NCI-H82 treated with DMSO at 0.1 percent for 48 hours (cell line): ENCODE results near the gene ACSF3.

Source experiments
- DNase-seq: peaks from one replicate; lab custom pipeline; 2025; ENCODE audit not compliant: unreplicated experiment; lab: John Stamatoyannopoulos, UW

Gene ACSF3

DNA sequence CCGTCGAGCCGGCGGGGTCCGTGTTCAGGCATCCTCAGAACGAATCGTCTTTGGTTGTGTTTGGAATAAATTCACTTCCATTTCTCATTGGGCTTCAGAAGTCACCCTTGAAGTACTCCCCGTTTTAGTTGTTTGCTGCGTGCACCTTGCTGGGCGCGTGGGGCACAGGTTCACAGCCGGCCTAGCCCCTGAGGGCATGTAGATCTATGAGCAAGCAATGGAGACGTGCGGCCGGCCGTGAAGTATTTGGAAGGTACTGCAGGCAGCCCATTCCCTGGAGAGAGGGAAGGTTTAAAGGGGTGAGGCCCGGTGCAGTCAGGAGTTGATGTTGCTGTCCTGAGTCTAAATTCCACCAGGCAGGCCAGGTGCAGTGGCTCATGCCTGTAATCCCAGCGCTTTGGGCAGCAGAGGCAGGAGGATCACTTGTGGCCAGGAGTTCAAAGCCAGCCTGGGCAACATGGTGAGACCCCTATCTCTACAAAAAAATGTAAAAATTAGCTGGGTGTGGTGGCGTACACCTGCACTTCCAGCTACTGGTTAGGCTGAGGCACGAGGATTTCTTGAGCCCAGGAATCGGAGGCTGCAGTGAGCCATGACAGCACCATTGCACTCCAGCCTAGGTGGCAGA lies 714 bp downstream of the ACSF3 start:
- no peak for DNase-seq

DNA sequence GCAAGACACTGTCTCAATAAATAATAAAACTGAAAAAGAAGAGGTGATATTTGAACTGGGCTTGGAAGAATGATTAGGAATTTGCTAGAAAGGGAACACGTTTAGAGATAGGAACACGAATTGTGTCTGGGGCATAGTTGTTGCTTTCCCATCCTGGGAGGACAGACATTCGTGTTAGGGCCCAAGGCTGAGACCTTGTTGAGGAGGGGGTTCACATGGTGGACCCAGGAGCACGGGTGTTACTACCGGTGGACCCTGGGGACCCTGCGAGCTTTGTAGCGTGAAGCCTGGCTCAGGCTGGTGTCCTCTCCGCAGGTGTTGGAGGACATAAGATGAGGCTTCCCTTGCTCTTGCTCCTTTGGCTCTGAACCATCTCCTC lies 1.2 kb downstream of the ACSF3 start:
- no peak for DNase-seq

DNA sequence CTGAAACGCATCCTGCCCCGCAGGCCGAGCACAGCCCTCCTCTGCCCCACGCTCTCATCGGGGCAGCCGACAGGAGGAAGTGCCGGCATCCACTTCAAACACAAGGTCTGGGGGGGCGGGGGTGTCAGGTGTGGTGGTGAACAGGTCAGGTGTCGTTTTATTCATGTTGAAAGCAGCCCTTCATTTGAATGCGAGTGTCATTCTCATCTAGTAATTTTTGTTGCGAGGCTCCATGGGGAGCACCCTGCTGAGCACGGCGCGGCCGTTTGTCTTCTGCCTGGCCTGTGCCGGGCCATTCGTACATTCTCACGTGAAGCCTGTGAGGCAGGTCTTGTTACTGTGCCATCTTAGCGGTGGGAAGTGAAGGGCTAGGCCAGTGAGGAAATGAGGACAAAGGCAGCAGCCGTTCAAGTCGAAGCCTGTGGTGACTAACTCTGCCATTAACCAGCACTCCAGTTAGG lies 1.9 kb downstream of the ACSF3 start:
- no peak for DNase-seq

DNA sequence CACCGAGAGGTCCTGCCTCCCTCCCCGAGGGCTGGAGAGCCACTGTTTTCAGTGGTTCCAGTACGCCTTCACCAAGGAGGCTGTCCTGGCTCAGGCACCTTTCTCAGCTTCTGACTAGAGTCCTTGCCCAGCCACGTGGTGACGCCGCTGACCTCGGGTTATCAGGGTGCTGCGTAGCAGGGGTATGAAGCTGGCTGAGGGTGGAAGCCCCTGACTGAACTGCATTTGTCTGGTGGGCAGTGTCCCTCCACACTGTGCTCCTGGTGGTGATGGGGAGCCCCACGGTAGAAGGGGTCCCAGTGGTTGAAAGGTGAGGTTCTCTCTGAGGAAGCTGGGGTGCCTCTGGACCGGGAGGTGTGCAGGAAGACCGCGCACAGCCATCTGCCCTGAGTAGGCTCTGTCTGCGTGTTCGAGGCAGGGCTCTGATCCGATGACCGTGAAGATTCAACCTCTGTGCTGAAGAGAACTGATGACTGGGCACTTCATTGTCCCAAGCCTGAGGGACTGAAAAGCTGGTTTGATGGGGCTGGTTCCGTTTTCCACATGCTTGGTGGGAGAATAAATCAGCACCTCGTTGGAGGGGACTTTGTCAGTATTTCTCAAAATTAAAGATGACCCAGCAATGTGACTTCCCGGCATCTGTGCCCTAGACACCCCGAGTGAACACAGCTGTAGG lies 2.5 kb downstream of the ACSF3 start:
- DNase-seq = no peak

DNA sequence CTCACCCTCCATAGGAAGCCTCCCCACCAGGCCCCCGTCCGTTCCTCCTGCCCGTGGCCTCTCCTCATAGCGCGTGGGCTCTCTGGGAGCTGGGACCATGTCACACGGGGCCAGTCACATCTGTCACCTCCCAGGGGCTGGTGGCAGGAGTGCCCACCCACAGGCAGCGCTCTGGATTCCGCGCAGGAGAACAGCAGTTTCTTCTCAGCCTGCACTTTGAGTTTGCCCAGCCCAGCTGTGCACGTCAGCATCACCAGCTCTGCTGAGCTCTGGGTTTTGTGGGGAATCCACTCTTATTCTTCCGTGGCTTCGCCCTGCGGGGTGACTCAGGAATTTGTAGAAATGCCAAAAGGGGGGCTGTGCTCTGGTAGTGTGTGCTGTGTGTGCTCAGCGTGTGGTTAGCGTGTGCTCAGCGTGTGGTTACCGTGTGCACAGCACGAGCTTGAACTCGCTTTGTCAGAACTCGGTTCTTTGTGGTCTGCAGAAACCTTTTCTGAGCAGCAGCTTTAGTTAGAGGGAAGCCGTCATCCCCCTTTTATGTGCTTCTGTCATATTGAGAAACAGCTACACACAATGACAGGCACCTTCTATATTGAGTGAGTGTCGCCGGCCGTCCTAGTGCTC lies 3.2 kb downstream of the ACSF3 start:
- no peak for DNase-seq

DNA sequence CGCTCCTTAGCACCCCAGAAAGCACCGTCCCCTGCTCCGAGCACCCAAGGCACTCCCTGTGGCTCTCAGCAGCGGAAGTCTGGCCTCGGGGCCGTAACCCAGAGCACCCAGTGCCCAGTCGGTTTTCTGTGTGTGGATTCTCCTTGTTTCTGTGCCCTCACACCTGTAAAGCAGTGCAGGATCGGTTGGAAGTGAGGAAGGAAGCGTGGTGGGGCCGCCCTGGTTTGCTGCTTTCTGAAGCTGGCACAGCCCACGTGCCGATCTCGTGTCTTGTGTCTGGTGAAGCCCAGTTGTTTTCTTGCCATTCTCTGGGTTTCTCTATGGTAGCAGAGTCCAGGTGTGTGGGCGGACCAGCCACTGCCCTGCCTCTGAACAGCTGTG lies 3.7 kb downstream of the ACSF3 start:
- no peak for DNase-seq

DNA sequence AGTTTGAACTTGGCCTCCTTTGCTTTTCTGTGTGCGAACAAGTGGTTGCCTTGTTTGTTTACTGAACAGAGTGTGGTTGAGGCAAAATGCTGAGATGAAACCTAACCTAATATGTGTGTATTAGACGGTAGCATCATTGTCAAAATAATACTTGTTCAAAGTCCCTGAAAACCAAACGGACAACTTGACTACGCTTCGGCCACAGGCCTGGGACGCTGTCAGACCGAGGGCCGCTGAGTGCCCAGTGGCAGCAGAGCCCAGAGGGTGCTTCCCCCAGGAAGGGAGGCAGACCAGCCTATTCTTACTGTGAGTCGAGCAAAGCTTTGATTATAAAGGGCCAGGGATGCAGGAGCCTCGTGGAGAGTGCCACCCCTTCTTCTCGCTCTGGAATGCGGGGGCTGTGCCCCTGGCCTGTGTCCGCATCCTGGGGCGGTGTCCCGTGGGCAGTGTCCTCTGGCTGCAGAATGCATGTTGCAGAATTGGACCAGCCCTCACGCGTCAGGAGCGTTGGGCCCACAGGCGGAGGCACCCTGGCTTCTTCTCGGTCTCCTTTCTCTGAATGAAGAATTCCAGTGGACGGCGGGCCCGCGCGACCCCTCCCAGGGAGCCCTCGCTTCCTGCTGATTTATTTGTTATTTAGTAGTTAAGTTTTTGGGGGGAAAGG lies 5.2 kb downstream of the ACSF3 start:
- DNase-seq = no peak

DNA sequence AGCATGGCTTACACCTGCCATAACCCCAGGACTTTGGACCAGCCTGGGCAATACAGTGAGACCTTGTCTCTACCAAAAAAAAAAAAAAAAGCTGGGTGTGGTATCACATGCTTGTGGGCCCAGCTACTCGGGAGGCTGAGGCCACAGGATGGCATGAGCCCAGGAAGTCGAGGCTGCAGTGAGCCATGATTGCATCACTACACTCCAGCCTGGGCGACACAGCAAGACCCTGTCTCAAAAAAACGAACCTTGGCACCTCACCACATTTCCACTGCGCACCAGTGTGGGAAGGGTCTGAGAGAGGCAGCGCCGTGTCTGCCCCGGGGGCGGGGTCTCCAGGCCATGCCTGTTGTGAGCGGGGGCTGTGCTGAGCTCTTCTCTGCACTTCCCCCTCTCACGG lies 6.3 kb downstream of the ACSF3 start:
- DNase-seq = no peak

DNA sequence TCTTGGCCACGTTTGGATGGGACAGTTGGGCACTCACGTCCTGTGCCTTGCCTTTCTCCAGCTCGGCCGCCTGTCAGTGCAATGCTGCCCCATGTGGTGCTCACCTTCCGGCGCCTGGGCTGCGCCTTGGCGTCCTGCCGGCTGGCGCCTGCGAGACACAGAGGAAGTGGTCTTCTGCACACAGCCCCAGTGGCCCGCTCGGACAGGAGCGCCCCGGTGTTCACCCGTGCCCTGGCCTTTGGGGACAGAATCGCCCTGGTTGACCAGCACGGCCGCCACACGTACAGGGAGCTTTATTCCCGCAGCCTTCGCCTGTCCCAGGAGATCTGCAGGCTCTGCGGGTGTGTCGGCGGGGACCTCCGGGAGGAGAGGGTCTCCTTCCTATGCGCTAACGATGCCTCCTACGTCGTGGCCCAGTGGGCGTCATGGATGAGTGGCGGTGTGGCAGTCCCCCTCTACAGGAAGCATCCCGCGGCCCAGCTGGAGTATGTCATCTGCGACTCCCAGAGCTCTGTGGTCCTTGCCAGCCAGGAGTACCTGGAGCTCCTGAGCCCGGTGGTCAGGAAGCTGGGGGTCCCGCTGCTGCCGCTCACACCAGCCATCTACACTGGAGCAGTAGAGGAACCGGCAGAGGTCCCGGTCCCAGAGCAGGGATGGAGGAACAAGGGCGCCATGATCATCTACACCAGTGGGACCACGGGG lies 7.1 kb downstream of the ACSF3 start:
- no peak for DNase-seq

DNA sequence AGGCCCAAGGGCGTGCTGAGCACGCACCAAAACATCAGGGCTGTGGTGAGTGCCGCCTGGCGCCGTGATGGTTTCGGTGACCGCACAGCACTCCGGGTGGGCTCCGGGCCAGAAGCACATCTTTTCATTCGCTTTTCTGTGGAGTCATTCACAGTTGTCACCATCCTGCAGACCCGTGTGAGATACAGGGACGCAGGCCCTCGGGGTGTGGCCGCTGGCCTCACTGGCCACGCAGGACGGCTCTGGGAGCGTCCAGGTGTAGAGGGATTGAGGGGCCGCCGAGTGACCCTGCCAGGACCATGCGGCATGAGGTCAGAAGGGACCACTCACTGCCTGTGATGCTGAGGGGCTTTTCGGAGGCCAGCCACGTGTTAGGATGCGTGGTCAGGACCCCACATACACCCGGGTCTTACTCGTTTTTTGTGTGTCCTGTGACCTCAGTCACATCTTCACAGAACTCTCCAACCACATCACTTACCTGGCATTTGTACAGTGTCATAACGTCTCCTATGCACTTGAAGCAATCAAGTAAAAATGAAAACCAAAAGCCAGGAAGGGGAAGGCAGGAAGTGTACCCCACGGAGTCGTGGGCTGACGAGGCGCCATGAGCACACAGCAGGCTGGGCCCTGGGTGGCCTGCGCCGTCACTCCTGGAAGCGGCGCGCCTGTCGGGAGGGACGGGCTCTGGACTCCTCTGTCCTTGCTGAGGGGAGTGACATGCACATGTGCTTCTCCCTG lies 7.8 kb downstream of the ACSF3 start:
- no peak for DNase-seq

DNA sequence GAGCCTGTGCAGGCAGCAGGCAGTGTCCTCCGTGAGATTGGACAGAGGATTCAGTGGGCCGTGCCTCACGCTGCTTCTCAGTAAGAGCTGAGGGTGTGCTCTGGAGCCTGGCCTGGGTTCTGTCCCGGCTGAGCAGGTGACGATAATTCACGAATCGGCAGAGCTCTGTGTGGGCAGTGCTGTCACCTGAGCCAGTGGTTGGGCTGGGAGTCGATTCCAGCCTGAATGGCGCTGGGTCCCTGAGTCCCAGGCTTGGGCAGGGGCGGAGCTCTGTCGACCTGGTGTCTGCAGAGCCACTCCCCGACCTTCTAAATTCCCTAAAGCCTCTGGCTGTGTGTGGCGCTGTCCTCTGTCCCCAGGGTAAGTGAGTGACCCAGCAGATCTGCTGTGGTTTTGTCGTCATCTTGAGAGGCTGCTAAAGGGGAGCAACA lies 8.4 kb downstream of the ACSF3 start:
- DNase-seq = no peak

DNA sequence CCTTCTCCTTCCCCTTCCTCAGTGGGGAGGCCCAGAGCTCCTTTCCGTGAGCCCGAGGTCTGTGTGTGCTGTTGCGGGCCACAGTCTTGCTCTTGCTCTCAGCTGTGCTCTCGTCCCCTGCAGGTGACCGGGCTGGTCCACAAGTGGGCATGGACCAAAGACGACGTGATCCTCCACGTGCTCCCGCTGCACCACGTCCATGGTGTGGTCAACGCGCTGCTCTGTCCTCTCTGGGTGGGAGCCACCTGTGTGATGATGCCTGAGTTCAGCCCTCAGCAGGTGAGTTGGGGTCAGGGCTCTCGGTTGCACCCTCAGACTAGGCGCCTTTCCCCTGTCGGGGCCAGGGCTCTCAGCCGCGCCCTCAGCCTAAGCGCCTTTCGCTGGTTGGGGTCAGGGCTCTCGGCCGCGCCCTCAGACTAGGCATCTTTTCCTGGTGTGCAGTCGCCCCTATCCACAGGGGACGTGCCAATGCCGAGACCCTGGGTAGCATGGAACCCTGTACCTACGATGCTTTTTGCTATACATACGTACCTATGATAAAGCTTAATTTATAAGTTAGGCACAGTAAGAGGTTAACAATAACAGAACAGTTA lies 8.9 kb downstream of the ACSF3 start:
- DNase-seq = no peak

DNA sequence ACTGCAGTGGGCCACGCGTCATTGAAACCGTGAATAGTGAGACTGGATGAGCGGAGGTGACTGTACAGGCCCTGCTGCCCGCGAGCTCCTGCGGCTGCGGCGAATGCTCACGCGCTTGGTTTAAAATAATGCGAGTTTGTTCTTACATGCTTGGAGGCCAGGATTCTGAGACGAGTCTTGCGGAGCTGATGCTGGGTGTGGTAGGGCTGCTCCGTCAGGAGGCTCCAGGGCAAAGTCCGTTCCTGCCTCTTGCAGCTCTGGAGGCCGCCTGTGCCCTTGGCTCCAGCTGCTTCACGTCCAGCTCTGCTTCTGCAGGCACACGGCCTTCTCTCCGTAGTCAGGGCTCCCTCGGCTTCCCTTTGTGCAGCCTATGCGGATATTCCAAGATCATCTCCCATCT lies 9.5 kb downstream of the ACSF3 start:
- no peak for DNase-seq

DNA sequence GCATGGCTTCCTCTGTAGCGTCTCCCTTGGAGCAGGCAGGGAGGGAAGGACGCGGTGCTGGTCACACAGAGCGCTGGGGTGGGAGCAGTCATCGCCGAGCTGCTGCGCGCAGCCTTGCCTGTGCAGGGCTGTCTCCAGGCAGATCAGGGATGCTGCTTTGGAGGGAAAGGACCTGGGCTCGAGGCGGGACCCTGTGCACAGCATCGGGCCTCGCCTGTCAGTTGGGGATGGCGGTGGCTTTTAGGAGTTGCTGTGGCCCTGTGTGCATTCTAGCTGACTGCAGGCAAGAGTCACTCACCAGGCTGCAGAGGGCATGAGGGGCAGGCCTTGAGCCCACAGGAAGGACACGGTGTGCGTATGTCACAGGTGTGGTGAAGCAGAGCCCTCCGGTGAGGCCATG lies 10.1 kb downstream of the ACSF3 start:
- no peak for DNase-seq

DNA sequence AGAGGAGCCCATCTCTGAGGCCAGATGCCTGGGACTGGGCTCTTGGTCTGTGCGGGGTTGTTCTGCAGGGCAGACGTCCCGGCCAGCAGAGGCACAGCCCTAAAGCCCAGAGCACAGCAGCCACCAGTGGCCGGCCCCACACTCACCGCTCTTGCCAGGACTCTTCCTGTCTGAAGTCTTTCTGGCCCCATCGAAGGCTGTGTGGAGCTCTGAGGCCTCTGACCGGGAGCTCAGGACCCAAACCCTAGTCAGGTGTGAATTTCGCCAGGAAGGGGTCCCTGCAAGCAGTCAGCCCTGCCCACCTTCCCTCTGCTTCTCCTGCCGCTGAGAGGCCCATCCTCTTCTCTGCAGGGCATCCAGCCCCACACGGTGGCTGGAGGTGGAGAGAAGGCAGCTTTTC lies 10.7 kb downstream of the ACSF3 start:
- no peak for DNase-seq

DNA sequence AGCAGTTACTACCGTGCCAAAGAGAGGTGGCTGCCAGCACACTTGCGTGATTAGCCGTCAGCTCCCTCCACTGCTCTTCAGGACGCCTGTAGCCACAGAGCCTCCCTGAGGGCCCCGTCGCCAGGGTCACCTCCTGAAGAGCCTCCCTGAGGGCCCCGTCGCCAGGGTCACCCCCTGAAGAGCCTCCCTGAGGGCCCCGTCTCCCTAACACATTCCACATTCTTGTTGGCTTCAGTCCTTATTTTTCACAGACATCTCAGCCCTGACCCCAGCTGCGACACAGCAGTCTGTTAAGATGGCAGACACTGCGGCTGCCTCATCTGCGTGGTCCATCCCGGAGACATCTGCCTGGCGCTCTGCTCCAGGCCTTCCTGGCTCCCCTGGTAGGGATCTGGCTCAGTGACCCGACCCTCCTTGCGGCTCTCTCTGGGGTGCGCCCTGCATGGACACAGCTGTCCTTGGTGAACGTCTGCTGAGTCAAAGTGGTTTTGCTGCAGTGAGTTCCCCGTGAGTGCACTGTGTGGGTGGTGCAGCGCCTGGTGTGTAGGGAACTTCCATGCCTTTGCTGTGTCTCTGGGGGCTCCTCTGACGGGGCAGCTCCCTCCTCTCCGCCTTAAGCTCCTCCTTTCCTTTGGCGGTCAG lies 11.4 kb downstream of the ACSF3 start:
- DNase-seq = no peak

DNA sequence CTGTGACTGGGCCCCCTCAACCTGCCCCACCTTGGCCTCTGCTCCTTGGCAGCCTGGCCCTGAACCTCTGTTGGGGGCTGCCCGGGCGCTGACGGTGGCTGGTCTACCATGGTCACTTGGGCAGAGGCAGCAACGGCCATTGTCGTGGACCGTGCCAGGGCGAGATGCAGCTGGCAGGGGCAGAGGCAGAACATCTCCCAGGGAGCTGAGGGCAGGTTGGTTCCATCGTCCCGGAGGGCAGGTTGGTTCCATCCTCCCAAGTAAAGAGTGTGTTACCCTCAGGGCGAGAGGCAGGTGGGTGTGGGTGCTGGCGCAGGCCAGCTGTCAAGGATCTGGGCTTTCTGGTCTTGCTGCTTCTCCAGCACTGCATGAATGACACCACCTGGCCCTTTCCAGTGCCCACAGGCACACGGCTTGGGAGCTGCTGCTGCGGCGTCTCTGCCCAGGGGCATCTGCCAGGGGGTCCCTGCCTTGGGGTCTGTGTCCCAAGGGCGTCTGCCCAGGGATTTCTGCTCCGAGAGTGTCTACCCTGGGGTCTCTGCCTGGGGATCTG lies 12.0 kb downstream of the ACSF3 start:
- DNase-seq = no peak

DNA sequence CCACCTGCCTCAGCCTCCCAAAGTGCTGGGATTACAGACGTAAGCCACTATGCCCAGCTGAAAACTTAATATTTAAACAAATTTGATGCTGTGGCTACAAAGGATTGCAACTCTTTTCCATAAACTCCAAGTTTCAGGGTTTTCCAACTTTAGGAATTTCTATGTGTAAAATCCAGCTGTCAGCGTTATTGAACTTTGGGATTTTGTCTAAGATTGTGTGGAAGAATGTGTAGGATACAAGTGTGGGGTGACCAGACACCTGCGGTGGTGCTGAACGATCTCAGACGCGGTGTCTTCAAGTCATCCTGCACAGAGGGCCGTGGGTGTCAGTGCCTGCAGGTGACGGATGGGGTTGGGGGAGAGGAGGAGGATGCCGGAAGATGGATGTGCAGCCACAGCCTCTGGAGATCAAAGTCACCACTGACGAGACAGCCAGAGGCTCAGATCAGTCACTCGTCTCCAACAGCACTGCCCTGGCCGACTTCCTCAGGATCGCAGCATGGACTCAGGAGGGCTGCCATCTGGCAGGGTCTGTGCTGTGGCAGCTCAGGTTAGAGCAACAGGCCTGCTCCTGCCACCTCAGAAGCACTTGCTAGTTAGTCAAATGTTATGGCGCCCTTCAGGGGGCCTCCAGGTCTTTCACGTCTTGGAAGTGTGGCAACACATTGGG lies 13.0 kb downstream of the ACSF3 start:
- no peak for DNase-seq

DNA sequence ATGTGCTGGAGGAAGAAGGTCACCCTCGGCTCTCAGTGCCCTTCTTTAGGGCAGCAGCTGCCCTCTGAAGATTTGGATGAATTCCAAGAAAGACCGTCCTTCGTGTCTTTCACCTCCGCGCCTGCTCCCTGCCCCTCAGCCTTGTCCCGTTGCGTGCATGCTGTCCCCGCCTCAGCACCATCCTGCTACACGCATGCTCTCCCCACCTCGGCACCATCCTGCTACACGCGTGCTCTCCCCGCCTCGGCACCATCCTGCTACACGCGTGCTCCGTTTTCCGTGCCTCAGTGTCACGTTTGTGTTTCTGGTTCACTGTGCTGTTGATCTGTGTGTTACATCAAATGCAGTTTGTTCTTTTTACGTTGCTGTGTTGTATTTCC lies 13.5 kb downstream of the ACSF3 start:
- no peak for DNase-seq
